K562 (cell line): ENCODE measurements around the gene FDX1. TPM values are rescaled to one million over a fixed set of nuclear protein-coding genes. Genes with fewer than 3 reads are reported as not detected.

Experiments
- BRD9 ChIP-seq: fragments of 450-650 bp; IDR thresholded peaks from 2 replicates; pipeline ENCODE4 v1.6.1; 2018; ENCODE audit warnings: low read depth; ENCODE audit not compliant: partially characterized antibody
- DDX20 ChIP-seq: fragments of 450-650 bp; IDR thresholded peaks from 2 replicates; pipeline ENCODE4 v1.6.1; 2016; ENCODE audit warnings: missing genetic modification characterization, low read depth, mild to moderate bottlenecking, missing compliant biosample characterization, moderate library complexity
- EZH2 ChIP-seq: IDR thresholded peaks from 2 replicates; pipeline ENCODE4 v1.6.1; 2012; ENCODE audit warnings: low read depth, mild to moderate bottlenecking, inconsistent platforms, low read length, borderline replicate concordance
- FOXA3 ChIP-seq, 2 experiments: fragments of 450-650 bp in 1 of 2; sonication (generic) in 1 of 2; formaldehyde crosslinking; IDR thresholded peaks in 1 of 2; conservative IDR thresholded peaks in 1 of 2; 2 replicates each; pipeline versions ENCODE4 v1.4.0 to v1.8.0; 2020 to 2022; ENCODE audit warnings: mild to moderate bottlenecking in 2 of 2, missing genetic modification reagents in 1 of 2
- FOXJ2 ChIP-seq: fragments of 200-800 bp; sonication (Bioruptor generic); IDR thresholded peaks from 2 replicates; pipeline ENCODE4 v1.6.1; 2016; ENCODE audit warnings: missing genetic modification characterization, missing compliant biosample characterization
- FUS ChIP-seq: fragments of 200-400 bp; formaldehyde crosslinking; optimal IDR thresholded peaks from 2 replicates; pipeline ENCODE3; 2017; ENCODE audit warnings: low read depth, low read length
- HDAC1 ChIP-seq, 2 experiments: fragments of 450-650 bp; IDR thresholded peaks; 2 replicates each; pipeline ENCODE4 v1.6.1; 2016 to 2017; ENCODE audit warnings: inconsistent platforms in 1 of 2, mild to moderate bottlenecking in 1 of 2, moderate library complexity in 1 of 2
- HDAC8 ChIP-seq: fragments of 450-650 bp; IDR thresholded peaks from 2 replicates; pipeline ENCODE4 v1.6.1; 2016; ENCODE audit warnings: mild to moderate bottlenecking, missing genetic modification characterization, moderate library complexity, missing compliant biosample characterization
- HNRNPK ChIP-seq: fragments of 200-400 bp; formaldehyde crosslinking; IDR thresholded peaks from one replicate; pipeline ENCODE4 v1.6.1; 2018; ENCODE audit warnings: mild to moderate bottlenecking, low read depth, low read length; ENCODE audit not compliant: poor library complexity, severe bottlenecking
- POLR2A ChIP-seq: fragments of 450-650 bp; conservative IDR thresholded peaks from 2 replicates; pipeline ENCODE4 v1.6.1; 2016
- RBM22 ChIP-seq: fragments of 200-400 bp; formaldehyde crosslinking; IDR thresholded peaks from 2 replicates; pipeline ENCODE4 v1.6.1; 2018; ENCODE audit warnings: low read length, low read depth; ENCODE audit not compliant: poor library complexity, severe bottlenecking
- SMARCA4 ChIP-seq: fragments of 450-650 bp; IDR thresholded peaks from 2 replicates; pipeline ENCODE4 v1.6.1; 2016
- TBL1XR1 ChIP-seq, 2 experiments: IDR thresholded peaks; 2 replicates each; pipeline ENCODE4 v1.6.1; 2012; ENCODE audit warnings: improper control_type of control experiment in 2 of 2, low read length in 2 of 2, mild to moderate bottlenecking in 1 of 2
- WHSC1 ChIP-seq: IDR thresholded peaks from one replicate; pipeline ENCODE4 v1.6.1; 2012; ENCODE audit warnings: low read length, control low read depth, inconsistent platforms
- ZNF184 ChIP-seq: sonication (generic); formaldehyde crosslinking; IDR thresholded peaks from 2 replicates; pipeline ENCODE4 v1.5.0; 2020; ENCODE audit warnings: missing genetic modification reagents
- ZNF764 ChIP-seq: fragments of 250-450 bp; sonication (Bioruptor Pico); IDR thresholded peaks from 2 replicates; pipeline ENCODE4 v1.4.0; 2020; ENCODE audit warnings: low read depth, mild to moderate bottlenecking, moderate library complexity
- polyA plus RNA-seq, 8 experiments: library from polyadenylated mRNA; depleted of rRNA in 4 of 8; stranded (reverse) in 5 of 8; unstranded in 3 of 8; fragments of >200 nt; fragmentation: Nextera tagmentation in 2 of 8; fragmentation: Illumina TruSeq in 1 of 8; extraction: Ambion mirVana in 2 of 8; extraction: Trizol in 1 of 8; gene quantifications; 2 replicates each; pipeline versions ENCODE4 v1.2.1 to v1.2.3, GENCODE V29; 2011 to 2014; ENCODE audit warnings: inconsistent platforms in 1 of 8, missing spikeins in 1 of 8
- total RNA-seq, 7 experiments: library from RNA; depleted of rRNA in 6 of 7; stranded (reverse); fragments of >200 nt in 6 of 7; fragmentation: Illumina TruSeq in 2 of 7; extraction: Trizol in 2 of 7; gene quantifications; 2 replicates each; pipeline versions ENCODE4 v1.2.1 to v1.2.3, GENCODE V29; 2011 to 2021; ENCODE audit warnings: low replicate concordance in 1 of 7
- TF ChIP-seq, protein P1 (sequence below): sonication (generic); formaldehyde crosslinking; IDR thresholded peaks from 2 replicates; pipeline ENCODE4 v1.8.1; 2023; ENCODE audit warnings: mild to moderate bottlenecking, missing genetic modification reagents
- TF ChIP-seq, protein P2 (sequence below): fragments of 450-650 bp; IDR thresholded peaks from 2 replicates; pipeline ENCODE4 v1.6.1; 2016; ENCODE audit warnings: low read depth, mild to moderate bottlenecking, moderate library complexity
- TF ChIP-seq, protein P3 (sequence below): fragments of 250-450 bp; sonication (Bioruptor Pico); IDR thresholded peaks from 2 replicates; pipeline ENCODE4 v1.6.1; 2021; ENCODE audit warnings: mild to moderate bottlenecking
- TF ChIP-seq, protein P4 (sequence below): sonication (generic); formaldehyde crosslinking; IDR thresholded peaks from 2 replicates; pipeline ENCODE4 v1.8.1; 2023; ENCODE audit warnings: mild to moderate bottlenecking, missing genetic modification reagents, moderate library complexity
- TF ChIP-seq, protein P5 (sequence below): fragments of 250-450 bp; sonication (Bioruptor Pico); IDR thresholded peaks from 2 replicates; pipeline ENCODE4 v1.5.1; 2021; ENCODE audit warnings: mild to moderate bottlenecking
- TF ChIP-seq, protein P6 (sequence below): fragments of 250-450 bp; sonication (Bioruptor Pico); IDR thresholded peaks from 2 replicates; pipeline ENCODE4 v1.8.0; 2021; ENCODE audit warnings: moderate library complexity, mild to moderate bottlenecking, inconsistent platforms

Gene FDX1
- total and polyA plus RNA-seq, 9 of the 15 experiments (the other 6 are each of a cell fraction or from before 2014, with no cell fraction given) = 6.4 to 14.3 (median 11.4) TPM

DNA sequence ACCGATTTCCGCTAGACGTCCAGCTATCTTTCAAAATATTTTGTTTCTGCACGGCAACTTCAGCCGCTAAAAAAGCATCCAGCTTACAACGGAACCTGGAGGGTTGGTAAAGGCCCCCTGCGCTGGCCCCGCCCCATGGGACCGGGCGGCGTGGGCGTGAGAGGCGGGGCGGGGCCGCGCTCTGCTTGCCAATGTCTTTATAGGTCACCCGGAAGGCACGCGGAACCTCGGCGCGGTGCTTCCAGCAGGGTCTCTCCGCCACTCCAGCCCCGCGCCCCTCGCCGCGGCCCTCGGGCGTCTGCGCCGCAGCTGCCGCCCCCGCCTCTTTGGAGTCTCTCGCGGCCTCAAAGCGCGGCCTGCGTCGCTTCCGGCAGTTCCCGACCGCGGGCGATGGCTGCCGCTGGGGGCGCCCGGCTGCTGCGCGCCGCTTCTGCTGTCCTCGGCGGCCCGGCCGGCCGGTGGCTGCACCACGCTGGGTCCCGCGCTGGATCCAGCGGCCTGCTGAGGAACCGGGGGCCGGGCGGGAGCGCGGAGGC is at the start of gene FDX1 (continued):
- no peak for TF ChIP-seq EZH2
- TF ChIP-seq FOXJ2 (tag) = no peak
- no peak for TF ChIP-seq DDX20
- TF ChIP-seq, protein P1, sequence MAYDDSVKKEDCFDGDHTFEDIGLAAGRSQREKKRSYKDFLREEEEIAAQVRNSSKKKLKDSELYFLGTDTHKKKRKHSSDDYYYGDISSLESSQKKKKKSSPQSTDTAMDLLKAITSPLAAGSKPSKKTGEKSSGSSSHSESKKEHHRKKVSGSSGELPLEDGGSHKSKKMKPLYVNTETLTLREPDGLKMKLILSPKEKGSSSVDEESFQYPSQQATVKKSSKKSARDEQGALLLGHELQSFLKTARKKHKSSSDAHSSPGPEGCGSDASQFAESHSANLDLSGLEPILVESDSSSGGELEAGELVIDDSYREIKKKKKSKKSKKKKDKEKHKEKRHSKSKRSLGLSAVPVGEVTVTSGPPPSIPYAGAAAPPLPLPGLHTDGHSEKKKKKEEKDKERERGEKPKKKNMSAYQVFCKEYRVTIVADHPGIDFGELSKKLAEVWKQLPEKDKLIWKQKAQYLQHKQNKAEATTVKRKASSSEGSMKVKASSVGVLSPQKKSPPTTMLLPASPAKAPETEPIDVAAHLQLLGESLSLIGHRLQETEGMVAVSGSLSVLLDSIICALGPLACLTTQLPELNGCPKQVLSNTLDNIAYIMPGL (CRISPR knock-in tag) = peak; percentile 82
- TF ChIP-seq, protein P2, sequence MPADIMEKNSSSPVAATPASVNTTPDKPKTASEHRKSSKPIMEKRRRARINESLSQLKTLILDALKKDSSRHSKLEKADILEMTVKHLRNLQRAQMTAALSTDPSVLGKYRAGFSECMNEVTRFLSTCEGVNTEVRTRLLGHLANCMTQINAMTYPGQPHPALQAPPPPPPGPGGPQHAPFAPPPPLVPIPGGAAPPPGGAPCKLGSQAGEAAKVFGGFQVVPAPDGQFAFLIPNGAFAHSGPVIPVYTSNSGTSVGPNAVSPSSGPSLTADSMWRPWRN = no peak
- TF ChIP-seq, protein P3, sequence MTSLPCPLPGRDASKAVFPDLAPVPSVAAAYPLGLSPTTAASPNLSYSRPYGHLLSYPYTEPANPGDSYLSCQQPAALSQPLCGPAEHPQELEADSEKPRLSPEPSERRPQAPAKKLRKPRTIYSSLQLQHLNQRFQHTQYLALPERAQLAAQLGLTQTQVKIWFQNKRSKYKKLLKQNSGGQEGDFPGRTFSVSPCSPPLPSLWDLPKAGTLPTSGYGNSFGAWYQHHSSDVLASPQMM (CRISPR knock-in tag) = no peak
- TF ChIP-seq, protein P4, sequence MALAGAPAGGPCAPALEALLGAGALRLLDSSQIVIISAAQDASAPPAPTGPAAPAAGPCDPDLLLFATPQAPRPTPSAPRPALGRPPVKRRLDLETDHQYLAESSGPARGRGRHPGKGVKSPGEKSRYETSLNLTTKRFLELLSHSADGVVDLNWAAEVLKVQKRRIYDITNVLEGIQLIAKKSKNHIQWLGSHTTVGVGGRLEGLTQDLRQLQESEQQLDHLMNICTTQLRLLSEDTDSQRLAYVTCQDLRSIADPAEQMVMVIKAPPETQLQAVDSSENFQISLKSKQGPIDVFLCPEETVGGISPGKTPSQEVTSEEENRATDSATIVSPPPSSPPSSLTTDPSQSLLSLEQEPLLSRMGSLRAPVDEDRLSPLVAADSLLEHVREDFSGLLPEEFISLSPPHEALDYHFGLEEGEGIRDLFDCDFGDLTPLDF (CRISPR knock-in tag) = peak; percentile 80; the same call in 1 of the 2 replicates
- TF ChIP-seq SMARCA4 = no peak
- TF ChIP-seq ZNF764 (CRISPR knock-in tag) = no peak
- TF ChIP-seq HDAC8 = no peak
- peak; percentile 64; the same call in 1 of the 2 replicates for TF ChIP-seq POLR2A
- no peak for TF ChIP-seq RBM22
- TF ChIP-seq FUS = no peak
- no peak for TF ChIP-seq HNRNPK
- TF ChIP-seq, protein P5, sequence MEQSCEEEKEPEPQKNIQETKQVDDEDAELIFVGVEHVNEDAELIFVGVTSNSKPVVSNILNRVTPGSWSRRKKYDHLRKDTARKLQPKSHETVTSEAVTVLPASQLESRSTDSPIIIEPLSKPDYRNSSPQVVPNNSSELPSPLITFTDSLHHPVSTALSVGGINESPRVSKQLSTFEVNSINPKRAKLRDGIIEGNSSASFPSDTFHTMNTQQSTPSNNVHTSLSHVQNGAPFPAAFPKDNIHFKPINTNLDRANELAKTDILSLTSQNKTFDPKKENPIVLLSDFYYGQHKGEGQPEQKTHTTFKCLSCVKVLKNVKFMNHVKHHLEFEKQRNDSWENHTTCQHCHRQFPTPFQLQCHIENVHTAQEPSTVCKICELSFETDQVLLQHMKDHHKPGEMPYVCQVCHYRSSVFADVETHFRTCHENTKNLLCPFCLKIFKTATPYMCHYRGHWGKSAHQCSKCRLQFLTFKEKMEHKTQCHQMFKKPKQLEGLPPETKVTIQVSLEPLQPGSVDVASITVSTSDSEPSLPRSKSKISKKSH (CRISPR knock-in tag) = no peak
- TF ChIP-seq FOXA3 (CRISPR knock-in tag; conservative IDR thresholded peaks at IDR 0.05 in 1 of 2, IDR thresholded peaks at IDR 0.05 in 1 of 2) = no peak
- TF ChIP-seq TBL1XR1 (IDR thresholded peaks at IDR 0.05; ENCODE audit: low read length in 2 of 2) = no peak
- no peak for TF ChIP-seq BRD9
- no peak for TF ChIP-seq ZNF184
- no peak for TF ChIP-seq WHSC1
- TF ChIP-seq, protein P6, sequence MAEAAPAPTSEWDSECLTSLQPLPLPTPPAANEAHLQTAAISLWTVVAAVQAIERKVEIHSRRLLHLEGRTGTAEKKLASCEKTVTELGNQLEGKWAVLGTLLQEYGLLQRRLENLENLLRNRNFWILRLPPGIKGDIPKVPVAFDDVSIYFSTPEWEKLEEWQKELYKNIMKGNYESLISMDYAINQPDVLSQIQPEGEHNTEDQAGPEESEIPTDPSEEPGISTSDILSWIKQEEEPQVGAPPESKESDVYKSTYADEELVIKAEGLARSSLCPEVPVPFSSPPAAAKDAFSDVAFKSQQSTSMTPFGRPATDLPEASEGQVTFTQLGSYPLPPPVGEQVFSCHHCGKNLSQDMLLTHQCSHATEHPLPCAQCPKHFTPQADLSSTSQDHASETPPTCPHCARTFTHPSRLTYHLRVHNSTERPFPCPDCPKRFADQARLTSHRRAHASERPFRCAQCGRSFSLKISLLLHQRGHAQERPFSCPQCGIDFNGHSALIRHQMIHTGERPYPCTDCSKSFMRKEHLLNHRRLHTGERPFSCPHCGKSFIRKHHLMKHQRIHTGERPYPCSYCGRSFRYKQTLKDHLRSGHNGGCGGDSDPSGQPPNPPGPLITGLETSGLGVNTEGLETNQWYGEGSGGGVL (CRISPR knock-in tag) = no peak
- TF ChIP-seq HDAC1 (IDR thresholded peaks at IDR 0.05) = no peak
